H1 (cell line): ENCODE measurements around the gene CENATAC.

ENCODE experiments used
- CEBPB ChIP-seq: IDR thresholded peaks from 2 replicates; pipeline ENCODE4 v1.6.1; 2012; ENCODE audit warnings: low read depth, low read length
- EZH2 ChIP-seq: fragments of 200-600 bp; sonication (generic); IDR thresholded peaks from 2 replicates; pipeline ENCODE4 v1.7.1; 2012; ENCODE audit warnings: low read depth, mild to moderate bottlenecking, moderate library complexity, low read length, inconsistent platforms; ENCODE audit not compliant: severe bottlenecking
- FOSL1 ChIP-seq: IDR thresholded peaks from 2 replicates; pipeline ENCODE4 v1.6.1; 2011; ENCODE audit warnings: mild to moderate bottlenecking, low read depth, low read length, moderate library complexity; ENCODE audit not compliant: insufficient read depth
- GTF2F1 ChIP-seq: IDR thresholded peaks from 2 replicates; pipeline ENCODE4 v1.6.1; 2012; ENCODE audit warnings: low read depth, low read length, improper control_type of control experiment, borderline replicate concordance
- JUND ChIP-seq: IDR thresholded peaks from 2 replicates; pipeline ENCODE4 v1.6.1; 2011; ENCODE audit warnings: mild to moderate bottlenecking, improper control_type of control experiment, low read length
- POLR2AphosphoS5 ChIP-seq: IDR thresholded peaks from 2 replicates; pipeline ENCODE4 v1.6.1; 2011; ENCODE audit warnings: low read depth, low read length
- RAD21 ChIP-seq, 2 experiments: IDR thresholded peaks in 1 of 2; conservative IDR thresholded peaks in 1 of 2; 2 replicates each; pipeline ENCODE4 v1.6.1; 2011; ENCODE audit warnings: low read depth in 2 of 2, low read length in 2 of 2, improper control_type of control experiment in 1 of 2, inconsistent platforms in 1 of 2, mild to moderate bottlenecking in 1 of 2, moderate library complexity in 1 of 2
- SIRT6 ChIP-seq: IDR thresholded peaks from one replicate; pipeline ENCODE4 v1.7.1; 2012; ENCODE audit warnings: low read length, inconsistent platforms
- SP4 ChIP-seq: IDR thresholded peaks from 2 replicates; pipeline ENCODE4 v1.6.1; 2012; ENCODE audit warnings: low read length, inconsistent platforms
- YY1 ChIP-seq: IDR thresholded peaks from 2 replicates; pipeline ENCODE4 v1.6.1; 2011; ENCODE audit warnings: low read depth, mild to moderate bottlenecking, low read length
- TF ChIP-seq, protein P1 (sequence below), 3 experiments: IDR thresholded peaks; 1 replicate in 2 of 3; 2 replicates in 1 of 3; pipeline versions ENCODE4 v1.5.1 to v1.6.1; 2011; ENCODE audit warnings: low read length in 3 of 3, mild to moderate bottlenecking in 3 of 3, inconsistent platforms in 2 of 3, low read depth in 1 of 3, moderate library complexity in 1 of 3; ENCODE audit not compliant: insufficient read depth in 1 of 3; ENCODE audit errors: control extremely low read depth in 1 of 3

GRCh38 chr11:119029069-119029339, 31.1 kb downstream of the CENATAC start:
- no peak for TF ChIP-seq CEBPB
- TF ChIP-seq EZH2: no peak
- no peak for TF ChIP-seq GTF2F1
- no peak for TF ChIP-seq SIRT6
- no peak for TF ChIP-seq RAD21 (IDR thresholded peaks at IDR 0.05 in 1 of 2, conservative IDR thresholded peaks at IDR 0.05 in 1 of 2; ENCODE audit: low read depth in 2 of 2, low read length in 2 of 2)
- no peak for TF ChIP-seq YY1
- TF ChIP-seq, protein P1, sequence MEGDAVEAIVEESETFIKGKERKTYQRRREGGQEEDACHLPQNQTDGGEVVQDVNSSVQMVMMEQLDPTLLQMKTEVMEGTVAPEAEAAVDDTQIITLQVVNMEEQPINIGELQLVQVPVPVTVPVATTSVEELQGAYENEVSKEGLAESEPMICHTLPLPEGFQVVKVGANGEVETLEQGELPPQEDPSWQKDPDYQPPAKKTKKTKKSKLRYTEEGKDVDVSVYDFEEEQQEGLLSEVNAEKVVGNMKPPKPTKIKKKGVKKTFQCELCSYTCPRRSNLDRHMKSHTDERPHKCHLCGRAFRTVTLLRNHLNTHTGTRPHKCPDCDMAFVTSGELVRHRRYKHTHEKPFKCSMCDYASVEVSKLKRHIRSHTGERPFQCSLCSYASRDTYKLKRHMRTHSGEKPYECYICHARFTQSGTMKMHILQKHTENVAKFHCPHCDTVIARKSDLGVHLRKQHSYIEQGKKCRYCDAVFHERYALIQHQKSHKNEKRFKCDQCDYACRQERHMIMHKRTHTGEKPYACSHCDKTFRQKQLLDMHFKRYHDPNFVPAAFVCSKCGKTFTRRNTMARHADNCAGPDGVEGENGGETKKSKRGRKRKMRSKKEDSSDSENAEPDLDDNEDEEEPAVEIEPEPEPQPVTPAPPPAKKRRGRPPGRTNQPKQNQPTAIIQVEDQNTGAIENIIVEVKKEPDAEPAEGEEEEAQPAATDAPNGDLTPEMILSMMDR (IDR thresholded peaks at IDR 0.05; ENCODE audit: control extremely low read depth in 1 of 3, insufficient read depth in 1 of 3, low read depth in 1 of 3, low read length in 3 of 3): no peak
- TF ChIP-seq SP4: no peak
- no peak for TF ChIP-seq POLR2AphosphoS5
- TF ChIP-seq JUND: no peak
- no peak for TF ChIP-seq FOSL1
